K562 (cell line): ENCODE results near the gene CT45A2.
"Not testable (repeated sequence)": the region's sequence is repeated elsewhere in the genome, so short reads cannot be mapped to it uniquely, and the experiment has no call there.

Experiments used
- RFX7 ChIP-seq: fragments of 250-450 bp; sonication (Bioruptor Pico); IDR thresholded peaks from 2 replicates; pipeline ENCODE4 v1.5.1; 2021; ENCODE audit warnings: mild to moderate bottlenecking
- ZNF384 ChIP-seq: IDR thresholded peaks from 2 replicates; pipeline ENCODE4 v1.6.1; 2012; ENCODE audit warnings: low read depth, low read length, improper control_type of control experiment

DNA sequence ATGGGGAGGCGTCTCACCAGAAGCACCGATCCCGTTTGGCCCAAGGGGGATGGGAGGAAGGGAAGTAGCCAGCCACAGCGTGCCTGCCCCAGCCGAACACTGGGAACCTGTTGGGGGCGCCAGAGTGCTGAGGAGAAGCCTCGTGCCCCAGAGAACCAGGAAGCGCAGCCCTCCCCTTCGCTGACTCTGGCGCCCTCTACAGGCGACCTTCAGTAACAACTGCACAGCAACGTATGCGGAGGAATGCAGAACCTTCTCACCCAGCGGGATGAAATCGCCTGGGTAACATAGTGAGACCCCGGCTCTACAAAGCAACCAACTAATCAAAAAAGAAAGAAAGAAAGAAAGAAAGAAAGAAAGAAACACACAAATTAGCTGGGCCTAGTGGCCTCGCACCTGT is 51.7 kb downstream of the CT45A2 start, which contains the start of gene CT45A3:
- TF ChIP-seq RFX7 (CRISPR knock-in tag); ZNF384: not testable (repeated sequence)
